Breast epithelium (tissue), 4 donors: ENCODE results near the gene CDH13. TPM values are rescaled to one million over a fixed set of nuclear protein-coding genes. Genes with fewer than 3 reads are reported as not detected.
A peak's percentile ranks its signal among the peaks of the same experiment; 100 is the strongest.

ENCODE experiments used
- DNase-seq, 2 donors: peaks; one replicate each; pipeline ENCODE4 v3.0.0-alpha.2; 2019; ENCODE audit warnings: low spot score in 2 of 2
- H3K27ac ChIP-seq, 2 donors: fragments of 200-600 bp; sonication (generic) in 1 of 2; one replicate each; pipeline ENCODE4 v1.5.1; 2016 to 2019; ENCODE audit warnings: mild to moderate bottlenecking in 1 of 2
- H3K27me3 ChIP-seq, 2 donors: fragments of 200-600 bp; sonication (generic) in 1 of 2; one replicate each; pipeline versions ENCODE4 v1.5.1 to v1.6.0; 2017 to 2019; ENCODE audit warnings: control low read depth in 1 of 2, mild to moderate bottlenecking in 1 of 2
- H3K36me3 ChIP-seq: fragments of 200-600 bp; one replicate; pipeline ENCODE4 v1.5.1; 2019
- H3K4me1 ChIP-seq, 2 donors: fragments of 200-600 bp; sonication (generic); one replicate each; pipeline ENCODE4 v1.5.1; 2016 to 2019; ENCODE audit warnings: control low read depth in 1 of 2
- H3K4me3 ChIP-seq, 3 donors: fragments of 200-600 bp; sonication (generic); 1 replicate in 2 of 3; 2 replicates in 1 of 3; pipeline ENCODE4 v1.5.1; 2016 to 2019; ENCODE audit warnings: mild to moderate bottlenecking in 3 of 3, moderate library complexity in 2 of 3
- H3K9me3 ChIP-seq, 2 donors: fragments of 200-600 bp; sonication (generic) in 1 of 2; one replicate each; pipeline ENCODE4 v1.5.1; 2016 to 2019; ENCODE audit warnings: control low read depth in 1 of 2
- CTCF ChIP-seq, 3 donors: fragments of 450-650 bp; IDR thresholded peaks; one replicate each; pipeline ENCODE4 v1.5.1; 2016 to 2017; ENCODE audit warnings: antibody characterized with exemption in 3 of 3, mild to moderate bottlenecking in 3 of 3, moderate library complexity in 3 of 3
- POLR2A ChIP-seq: fragments of 450-650 bp; IDR thresholded peaks from one replicate; pipeline ENCODE4 v1.6.1; 2016; ENCODE audit warnings: antibody characterized with exemption, mild to moderate bottlenecking, moderate library complexity
- POLR2AphosphoS5 ChIP-seq, 3 donors: sonication (generic); formaldehyde crosslinking; IDR thresholded peaks; one replicate each; pipeline ENCODE4 v1.6.1; 2017; ENCODE audit warnings: antibody characterized with exemption in 3 of 3
- intact Hi-C: fragments of 100-400 bp; cut with DNase I; formaldehyde crosslinking; loops from one replicate; pipeline ENCODE4 v1.15.1; 2023; ENCODE audit warnings: low total_unique reads
- total RNA-seq, 3 donors: library from RNA; depleted of rRNA; stranded (reverse); fragments of >200 nt; gene quantifications; one replicate each; pipeline ENCODE4 v1.1.0, GENCODE V29; 2016

CDH13 gene
- total RNA-seq, 3 donors from 2014 or later, result 6.0 to 13.1 (median 11.5) TPM

- no peak for DNase-seq
- no peak overlapping the region for H3K4me3 ChIP-seq
- no peaks in the 10 kb centered on the region for H3K4me1 ChIP-seq
- H3K9me3 ChIP-seq, result no peaks in the 10 kb centered on the region
- intact Hi-C loops, result no loop called here
- H3K27ac ChIP-seq, result no peak overlapping the region
- no peaks in the 10 kb centered on the region for H3K27me3 ChIP-seq
- TF ChIP-seq CTCF (IDR thresholded peaks at IDR 0.05), result no peak
- TF ChIP-seq POLR2AphosphoS5 (IDR thresholded peaks at IDR 0.05), result no peak
- no peak for TF ChIP-seq POLR2A
- H3K36me3 ChIP-seq, result no peaks in the 10 kb centered on the region
Measured at GRCh38 chr16:83743720-83744119, 1117.0 kb downstream of the CDH13 start.

GRCh38 chr16:83744441-83744981, 1117.7 kb downstream of the CDH13 start:
- H3K9me3 ChIP-seq, result no peaks in the 10 kb centered on the region
- intact Hi-C loops, result no loop called here
- H3K27ac ChIP-seq, result no peak overlapping the region
- H3K4me3 ChIP-seq, result no peak overlapping the region
- TF ChIP-seq POLR2AphosphoS5 (IDR thresholded peaks at IDR 0.05) (peak in 1 of 3 donors; percentile 10), POLR2A (no peak), CTCF (IDR thresholded peaks at IDR 0.05) (no peak)
- H3K36me3 ChIP-seq, result no peaks in the 10 kb centered on the region
- peak in 1 of 2 donors; percentile 30 for DNase-seq
- no peaks in the 10 kb centered on the region for H3K27me3 ChIP-seq
- H3K4me1 ChIP-seq, result no peaks in the 10 kb centered on the region

GRCh38 chr16:83746611-83747010, 1119.8 kb downstream of the CDH13 start:
- intact Hi-C loops, result no loop called here
- H3K4me1 ChIP-seq, result no peaks in the 10 kb centered on the region
- H3K27me3 ChIP-seq, result no peaks in the 10 kb centered on the region
- no peak overlapping the region for H3K4me3 ChIP-seq
- no peak for TF ChIP-seq POLR2AphosphoS5 (IDR thresholded peaks at IDR 0.05)
- no peak for DNase-seq
- no peaks in the 10 kb centered on the region for H3K9me3 ChIP-seq
- H3K36me3 ChIP-seq, result no peaks in the 10 kb centered on the region
- H3K27ac ChIP-seq, result no peak overlapping the region

GRCh38 chr16:83747936-83748335, 1121.2 kb downstream of the CDH13 start:
- Histone ChIP-seq H3K9me3 (no peaks in the 10 kb centered on the region), H3K27ac (no peak overlapping the region), H3K36me3 (no peaks in the 10 kb centered on the region), H3K4me3 (no peak overlapping the region), H3K27me3 (no peaks in the 10 kb centered on the region), H3K4me1 (no peaks in the 10 kb centered on the region)
- TF ChIP-seq CTCF (IDR thresholded peaks at IDR 0.05) (no peak), POLR2AphosphoS5 (IDR thresholded peaks at IDR 0.05) (no peak)
- intact Hi-C loops, result no loop called here
- no peak for DNase-seq

- Histone ChIP-seq H3K27me3 (no peaks in the 10 kb centered on the region), H3K36me3 (no peaks in the 10 kb centered on the region), H3K4me3 (no peak overlapping the region), H3K9me3 (peaks cover 0 to 6% of the 10 kb centered on the region in 2 donors), H3K27ac (no peak overlapping the region), H3K4me1 (no peaks in the 10 kb centered on the region)
- intact Hi-C loops, result no loop called here
- TF ChIP-seq CTCF (IDR thresholded peaks at IDR 0.05), result no peak
- TF ChIP-seq POLR2A, result no peak
- TF ChIP-seq POLR2AphosphoS5 (IDR thresholded peaks at IDR 0.05), result no peak
- DNase-seq, result no peak
Measured at GRCh38 chr16:83755391-83755790, 1128.6 kb downstream of the CDH13 start.
